ENCODE results near the gene MSI2.

MSI2 gene

DNA sequence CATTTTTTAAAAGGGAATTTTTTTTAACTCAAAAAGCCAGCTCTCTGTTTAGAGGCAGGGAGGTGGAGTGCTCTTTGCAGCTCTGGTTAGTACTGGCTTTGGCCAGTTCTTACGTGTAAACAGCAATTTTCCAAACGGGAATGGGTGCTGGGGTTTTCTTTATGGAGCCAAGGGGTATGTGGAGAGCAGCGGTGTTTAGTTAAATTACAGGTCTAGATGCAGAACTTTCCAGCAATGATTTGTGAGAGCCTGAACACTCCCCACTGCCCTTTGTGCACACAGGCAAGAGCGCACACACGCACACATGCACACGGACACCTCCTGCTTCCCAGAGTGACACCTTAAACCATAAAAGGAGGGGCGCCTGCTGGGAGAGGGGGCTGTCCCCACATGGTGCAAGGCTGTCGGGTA is 140.2 kb downstream of the MSI2 start:
- DNase-seq (ENCODE audit: low spot score), result no peak

DNA sequence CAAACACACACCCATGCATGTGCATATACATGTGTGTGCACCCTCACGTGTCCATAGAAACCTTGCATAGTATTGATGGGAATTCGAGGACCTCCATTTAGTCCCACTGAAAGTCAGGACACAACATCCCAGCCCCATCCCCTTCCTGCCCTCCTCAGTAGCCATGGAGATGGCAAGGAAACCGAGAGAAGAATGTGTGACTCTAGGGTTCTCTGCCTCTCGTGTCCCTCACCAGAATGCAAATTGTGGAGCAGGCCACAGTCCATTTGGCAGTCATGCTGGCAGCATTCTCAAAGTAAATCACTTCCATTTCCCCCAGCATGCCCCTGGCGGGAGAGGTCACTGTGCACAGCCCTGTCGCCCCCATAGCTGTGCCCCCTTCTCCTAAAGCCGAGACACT is 141.1 kb downstream of the MSI2 start:
- no peak for DNase-seq (ENCODE audit: low spot score)

DNA sequence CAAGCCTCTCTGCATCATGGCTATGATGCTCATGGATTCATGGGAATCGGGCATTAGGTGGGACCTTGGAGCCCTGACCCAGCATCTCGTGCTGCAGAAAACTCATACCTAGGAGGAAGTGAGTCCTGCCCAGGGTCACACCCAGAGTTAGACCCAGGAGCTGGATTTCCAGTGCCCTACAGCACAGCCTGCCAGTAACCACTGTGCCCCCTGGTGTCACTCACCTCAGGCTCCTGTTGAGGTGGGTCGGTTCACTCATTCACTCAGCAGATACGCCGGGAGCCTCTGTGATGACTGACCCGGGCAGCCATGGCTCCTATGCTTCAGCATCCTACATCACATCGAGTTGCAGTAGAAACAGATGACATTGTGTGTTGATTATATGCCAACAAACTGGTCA is 143.4 kb downstream of the MSI2 start:
- no peak for DNase-seq (ENCODE audit: low spot score)

DNA sequence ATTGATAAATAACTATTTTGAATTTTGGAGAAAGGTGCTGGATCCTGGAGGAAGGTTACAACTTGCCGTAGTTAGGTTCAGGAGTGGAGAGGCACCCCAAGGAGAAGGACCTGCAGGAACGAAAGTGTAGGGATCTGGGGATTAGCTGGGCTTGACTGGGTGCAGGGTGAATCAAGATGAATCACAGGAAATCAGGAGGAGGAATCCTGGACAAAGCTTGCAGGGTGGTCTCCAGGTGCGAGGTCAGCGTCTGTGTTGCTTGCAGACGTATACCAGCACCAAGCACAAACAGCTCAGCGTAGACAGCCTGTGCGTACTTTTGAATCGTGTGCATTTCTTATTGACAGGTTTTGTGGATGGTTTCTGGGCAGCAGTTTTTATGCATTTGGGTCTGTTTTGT is 144.3 kb downstream of the MSI2 start:
- no peak for DNase-seq (ENCODE audit: low spot score)

DNA sequence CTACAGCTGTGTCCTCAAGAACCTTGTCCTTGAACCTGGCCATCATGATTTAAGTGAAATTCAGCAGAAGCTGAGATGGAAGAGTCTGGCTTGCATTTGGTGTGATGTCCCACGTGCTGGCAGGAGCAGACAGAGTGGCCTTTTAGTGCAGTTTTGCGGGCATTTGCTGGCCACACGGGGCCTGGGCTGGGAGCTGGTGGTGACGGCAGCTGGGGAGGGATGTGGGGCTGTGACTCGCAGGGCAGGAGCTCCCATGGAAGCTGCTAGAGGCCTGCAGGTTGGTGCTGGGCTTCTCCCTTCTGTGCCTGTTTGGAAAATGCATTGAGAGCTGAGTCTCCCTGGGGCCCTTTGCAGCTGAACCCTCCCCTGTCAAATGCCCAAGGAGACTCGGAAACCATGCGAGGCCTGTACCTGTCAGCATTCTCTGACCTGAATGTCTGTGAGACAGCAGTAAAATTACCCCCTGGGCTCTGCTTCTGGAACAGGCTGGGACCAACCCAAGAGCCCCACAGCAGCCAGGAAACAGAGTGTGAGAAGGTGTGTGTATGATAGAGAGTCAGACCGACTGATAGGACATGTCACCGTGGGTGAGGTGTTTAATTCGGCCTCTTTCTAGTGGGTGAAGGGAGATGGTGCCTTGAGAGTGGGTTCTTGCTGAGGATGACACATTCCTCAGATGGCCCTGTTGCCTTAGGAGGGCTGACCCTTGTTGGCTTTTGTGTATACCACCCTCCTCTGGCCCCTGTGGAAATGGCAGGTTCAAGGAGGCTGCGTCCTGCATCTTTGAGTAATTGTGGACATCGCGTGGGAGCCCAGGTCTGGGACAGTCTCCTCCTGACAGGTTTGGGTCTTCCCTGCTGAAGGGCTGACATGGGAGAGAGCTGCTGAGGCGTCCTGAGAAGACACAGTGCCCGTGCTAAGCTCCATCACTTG is 145.5 kb downstream of the MSI2 start:
- DNase-seq (ENCODE audit: low spot score), result no peak

DNA sequence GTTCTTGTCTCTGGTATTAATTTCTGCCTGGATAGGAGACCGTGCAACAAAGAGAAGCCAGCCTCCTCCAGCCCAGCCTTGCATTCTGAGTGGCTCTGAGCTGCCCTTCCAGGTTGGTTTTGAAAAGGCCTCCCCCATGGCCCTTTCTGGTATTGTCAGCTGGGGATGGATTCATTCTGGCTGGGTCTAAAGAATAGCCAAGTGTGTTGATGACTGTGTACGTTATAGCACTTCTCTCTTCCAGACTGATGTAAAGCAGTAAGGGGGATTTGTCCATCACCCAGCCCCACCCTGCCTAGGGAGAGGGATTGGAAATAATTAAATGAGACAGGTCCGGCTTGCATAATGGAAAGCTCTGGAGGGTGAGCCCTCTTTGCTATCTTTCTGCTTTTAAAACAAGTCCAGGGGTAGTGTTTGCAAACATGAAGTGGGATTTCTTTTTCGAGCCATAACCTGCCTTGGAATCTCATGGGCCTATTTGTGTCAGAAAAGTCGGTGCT is 146.4 kb downstream of the MSI2 start:
- no peak for DNase-seq (ENCODE audit: low spot score)

DNA sequence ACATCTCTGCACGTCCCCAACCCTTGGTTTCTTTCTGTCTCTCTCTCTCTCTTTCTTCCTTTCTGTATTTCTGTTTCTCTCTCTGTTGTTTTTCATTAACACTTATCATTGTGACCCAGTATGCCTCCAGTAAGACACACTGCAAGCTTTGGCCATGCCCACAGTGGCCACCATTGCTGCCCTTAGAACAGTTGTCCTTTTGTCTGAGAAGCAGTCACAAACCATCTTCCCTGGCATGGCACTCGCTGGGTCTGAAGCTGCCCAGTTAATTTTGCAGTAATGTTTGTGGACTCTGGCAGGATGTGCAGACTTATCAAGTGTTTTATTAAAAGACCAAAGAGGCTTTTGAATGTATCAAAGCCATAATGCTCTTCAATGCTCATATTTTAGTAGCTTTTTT is 146.9 kb downstream of the MSI2 start:
- no peak for DNase-seq (ENCODE audit: low spot score)

DNA sequence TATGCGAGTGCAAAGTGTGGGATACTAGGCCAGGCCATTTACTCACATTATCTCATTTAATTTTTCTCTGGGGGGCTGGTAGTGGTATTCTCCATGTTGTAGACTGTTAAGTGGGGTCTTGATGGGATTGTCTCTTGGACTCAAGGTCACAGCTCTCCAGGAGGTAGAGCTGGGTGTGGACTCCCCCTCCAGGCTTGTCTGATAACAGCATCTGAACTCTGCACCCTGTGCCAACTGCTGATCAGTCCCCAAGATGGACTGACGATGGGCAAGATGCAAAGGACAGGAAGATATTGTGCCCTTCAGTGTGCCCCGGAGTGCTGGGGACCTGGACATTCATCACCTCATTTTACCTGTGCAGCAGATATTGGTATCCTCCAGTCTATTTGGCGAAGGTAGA is 147.8 kb downstream of the MSI2 start:
- DNase-seq (ENCODE audit: low spot score), result no peak

DNA sequence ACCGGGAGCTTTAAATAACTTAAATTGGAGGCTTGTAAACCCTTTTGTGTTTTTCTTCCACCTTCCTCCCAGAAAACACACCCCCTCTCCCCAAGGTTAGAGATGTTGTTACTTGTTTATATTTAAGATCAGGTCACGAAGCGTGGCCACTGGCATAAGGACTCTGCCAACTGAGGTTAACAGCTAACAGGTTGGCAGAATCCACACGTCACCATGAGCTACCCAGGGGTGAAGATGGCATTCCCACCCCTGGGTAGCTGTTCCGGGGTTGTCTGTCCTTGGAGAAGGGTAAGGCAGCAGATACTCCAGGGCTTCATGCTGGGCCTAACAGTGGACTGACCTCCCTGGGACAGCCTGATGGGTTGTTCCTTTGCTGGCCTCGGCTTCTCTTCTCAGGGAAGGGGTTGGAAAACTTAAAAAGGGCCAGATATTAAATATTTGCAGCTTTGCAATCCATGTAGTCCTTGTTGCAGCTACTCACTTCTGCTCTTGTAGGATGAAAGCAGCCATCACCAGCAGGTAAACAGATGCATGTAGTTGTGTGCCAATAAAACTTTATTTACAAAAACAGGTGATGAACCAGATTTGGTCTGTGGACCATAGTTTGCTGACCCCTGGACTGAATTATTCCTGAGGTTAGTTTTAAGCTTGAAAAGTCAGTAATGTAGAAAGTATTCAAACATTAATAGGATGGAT is 148.6 kb downstream of the MSI2 start:
- no peak for DNase-seq (ENCODE audit: low spot score)

DNA sequence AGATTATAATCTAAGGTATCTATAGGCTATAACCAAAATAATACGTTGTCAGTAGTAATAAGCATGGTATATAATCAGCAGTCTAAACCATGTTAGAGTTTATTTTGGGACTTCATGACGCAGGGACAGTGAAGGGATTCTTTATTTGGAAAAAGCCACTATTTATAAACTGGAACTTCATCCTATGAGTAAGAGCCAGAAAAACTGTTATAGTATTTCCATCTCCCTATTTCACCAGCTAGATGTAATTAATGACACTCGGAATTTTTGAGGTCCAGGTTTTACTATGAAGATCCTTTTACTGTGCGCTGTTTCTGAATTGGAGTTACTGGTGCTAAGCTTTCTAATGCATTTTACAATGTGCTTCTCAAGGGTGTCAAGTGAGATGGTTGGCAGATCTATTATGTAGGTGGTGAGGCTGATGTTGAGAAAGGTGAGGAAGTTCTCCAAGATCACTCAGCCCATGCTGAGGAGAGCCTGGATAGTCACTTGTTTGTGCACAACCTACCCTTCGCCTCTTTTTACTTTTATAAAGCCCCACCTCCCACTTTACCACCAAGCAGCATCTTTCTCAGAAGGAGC is 149.3 kb downstream of the MSI2 start:
- no peak for DNase-seq (ENCODE audit: low spot score)

DNA sequence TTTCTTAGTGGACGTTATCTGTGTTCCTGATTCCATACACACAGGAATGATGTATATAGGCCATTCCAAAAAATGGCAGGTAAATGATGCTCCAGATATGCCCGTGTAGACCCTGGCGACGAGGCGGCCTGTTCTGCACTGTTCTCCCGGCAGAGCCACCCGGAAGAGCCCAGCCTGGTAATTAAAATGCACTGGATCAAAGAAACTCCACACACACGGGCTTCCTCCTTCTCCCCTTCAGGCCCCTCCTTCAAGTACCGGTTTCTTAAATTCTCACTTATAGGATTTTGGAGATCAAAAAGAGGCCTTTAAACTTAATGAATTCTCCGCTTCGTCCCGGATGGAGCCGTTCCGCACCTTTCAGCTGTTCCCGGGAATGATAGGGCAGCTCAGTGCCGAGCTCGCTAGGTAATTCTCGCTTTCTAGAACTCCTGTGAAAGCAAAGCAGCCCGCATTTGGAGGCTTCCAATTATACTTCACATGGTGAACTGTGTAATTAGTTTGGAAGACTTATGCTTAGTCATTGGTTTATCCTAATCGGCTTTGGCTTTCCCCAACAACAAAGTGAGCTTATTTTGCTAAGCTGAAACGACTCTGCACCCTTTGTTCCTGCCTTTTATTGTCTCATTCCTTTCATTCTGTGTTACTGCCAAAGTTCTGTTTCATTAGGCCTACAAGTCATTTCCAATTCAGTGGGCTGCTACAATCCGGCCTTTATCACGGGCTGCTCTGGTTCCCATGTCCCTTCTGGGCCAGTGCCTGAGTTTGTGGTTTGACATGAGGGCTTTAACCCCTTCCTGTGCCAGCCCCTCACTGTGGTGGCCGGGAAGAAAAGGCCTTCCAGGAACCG is 150.0 kb downstream of the MSI2 start:
- DNase-seq (ENCODE audit: low spot score), result no peak

DNA sequence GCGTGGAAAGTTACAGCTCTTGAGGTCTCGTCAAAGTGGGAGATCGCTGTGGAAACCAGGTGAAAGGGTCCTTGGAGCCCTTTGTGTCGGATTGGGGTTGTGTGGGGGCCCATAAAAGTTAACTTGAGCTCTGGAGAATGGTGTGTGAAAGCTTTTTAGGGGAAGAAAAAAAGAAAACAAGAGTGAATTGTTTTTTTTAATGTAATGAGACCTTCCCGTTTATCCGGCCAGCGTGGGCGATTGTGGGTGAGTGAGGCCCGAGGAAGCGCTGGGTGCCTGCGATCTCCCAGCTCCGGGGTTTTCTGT is 150.6 kb downstream of the MSI2 start:
- no peak for DNase-seq (ENCODE audit: low spot score)

DNA sequence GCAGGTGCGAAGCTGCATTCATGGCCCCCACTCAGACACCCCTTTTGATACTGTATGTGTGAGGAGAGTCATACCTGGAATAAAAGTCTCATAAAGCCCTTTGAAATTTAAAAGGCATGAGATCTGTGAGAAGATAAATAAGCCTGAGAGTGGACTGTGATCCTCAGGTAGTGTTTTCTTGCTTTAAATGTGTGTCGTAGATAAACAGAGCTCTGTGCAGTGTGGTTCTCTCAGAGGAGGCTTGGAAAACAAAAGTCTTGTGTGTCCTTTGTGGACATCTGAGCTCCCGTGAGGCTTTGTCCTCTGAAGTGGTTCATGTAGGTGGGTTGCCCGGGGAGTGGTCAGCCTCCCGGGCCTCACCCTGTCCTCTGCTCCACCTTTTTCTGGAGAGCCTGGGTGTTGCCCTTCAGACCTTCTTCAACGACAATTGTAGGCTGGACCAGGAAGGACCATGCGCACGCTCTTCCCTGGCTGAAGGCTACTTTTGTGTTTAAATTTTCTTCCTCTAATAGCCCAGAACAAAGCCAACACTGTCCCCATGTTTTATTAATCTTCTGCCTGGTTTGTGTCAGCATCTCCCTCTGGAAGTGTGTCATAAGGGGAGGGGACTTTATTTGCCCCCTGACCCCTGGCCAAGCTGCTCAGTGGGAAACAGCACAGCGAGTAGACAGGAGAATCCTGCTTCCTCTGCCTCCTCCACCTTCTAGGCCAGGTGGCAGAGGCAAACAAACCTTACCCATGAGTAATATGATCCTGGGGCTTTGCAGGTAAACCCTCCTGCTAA is 151.2 kb downstream of the MSI2 start:
- no peak for DNase-seq (ENCODE audit: low spot score)

DNA sequence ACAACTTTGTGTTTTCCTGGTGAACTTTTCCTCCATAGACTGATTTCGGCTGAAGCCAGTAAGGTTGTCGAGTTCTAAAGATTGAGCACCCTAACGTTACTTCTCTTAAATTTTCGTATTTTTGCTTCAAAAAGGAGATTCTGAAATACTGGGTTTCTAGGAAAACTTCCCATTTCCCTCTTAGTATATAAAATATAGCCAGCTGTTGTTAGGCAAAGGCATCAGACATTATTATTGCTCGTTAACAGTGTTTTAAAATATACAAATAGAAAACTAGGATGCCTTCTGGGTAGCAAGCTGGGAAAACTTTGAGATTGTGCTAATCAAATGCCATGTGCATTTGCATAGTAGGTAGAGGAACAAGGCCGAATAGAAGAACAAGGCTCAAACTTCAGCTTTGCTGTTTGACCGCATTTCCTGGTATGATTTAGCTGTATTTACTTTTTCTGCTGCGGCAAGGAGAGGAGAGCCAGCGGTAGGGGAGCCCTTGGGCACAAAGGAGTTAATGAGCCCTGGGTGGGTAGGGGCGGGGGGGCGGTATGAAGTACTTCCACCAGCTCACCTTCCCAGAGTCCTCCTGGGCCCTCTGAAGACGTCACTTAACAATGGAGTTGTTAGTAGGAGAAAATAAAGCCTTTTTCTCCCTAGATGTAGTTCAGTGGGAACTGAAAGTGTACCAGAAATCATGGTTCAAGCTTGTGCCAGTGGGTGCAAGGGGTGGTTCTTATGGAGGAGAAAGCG is 151.9 kb downstream of the MSI2 start:
- DNase-seq (ENCODE audit: low spot score), result no peak

DNA sequence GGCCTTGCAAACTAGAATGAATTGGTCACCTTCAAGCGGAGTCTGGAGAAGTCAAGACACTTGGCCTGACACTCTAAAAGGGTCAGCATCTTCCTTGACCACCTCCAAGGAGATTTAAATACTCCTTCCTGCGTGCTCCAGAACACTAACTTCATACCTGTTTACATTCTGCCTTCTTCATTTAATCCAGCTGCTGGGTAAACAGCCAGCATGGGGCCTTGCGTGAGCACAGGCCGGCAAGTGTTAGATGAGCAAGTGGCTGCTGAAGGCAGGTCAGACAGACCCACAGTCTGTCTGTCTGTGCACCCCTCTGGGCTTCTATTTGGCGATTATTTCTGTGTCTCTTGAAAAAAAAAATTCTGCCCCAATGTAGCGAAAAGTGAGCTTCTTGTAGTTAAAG is 153.8 kb downstream of the MSI2 start:
- no peak for DNase-seq (ENCODE audit: low spot score)

DNA sequence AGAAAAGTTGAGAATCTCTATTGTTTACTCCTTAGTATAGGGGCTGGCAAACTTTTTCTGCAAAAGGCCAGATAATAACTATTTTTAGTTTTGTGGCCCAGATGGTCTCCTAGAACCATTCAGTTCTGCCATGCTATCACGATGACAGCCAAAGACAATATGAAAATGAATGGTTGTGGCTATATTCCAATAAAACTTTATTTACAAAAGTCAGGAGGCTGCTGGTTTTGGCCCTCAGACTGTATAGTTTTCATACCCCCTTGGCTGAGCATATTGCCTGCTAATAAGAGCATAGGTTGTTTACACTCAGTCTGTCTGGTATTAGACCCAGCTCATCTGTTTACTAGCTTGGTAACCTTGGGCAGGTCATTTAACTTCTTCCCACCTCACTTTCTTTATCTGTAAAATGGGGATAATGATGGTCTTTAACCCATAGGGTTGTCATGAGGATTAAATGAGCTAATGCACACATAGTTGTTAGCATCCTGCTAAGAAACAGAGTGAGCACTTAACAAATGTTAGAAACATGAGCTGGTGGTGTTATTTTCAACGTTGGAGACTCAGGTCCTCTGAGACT is 156.3 kb downstream of the MSI2 start:
- no peak for DNase-seq (ENCODE audit: low spot score)

DNA sequence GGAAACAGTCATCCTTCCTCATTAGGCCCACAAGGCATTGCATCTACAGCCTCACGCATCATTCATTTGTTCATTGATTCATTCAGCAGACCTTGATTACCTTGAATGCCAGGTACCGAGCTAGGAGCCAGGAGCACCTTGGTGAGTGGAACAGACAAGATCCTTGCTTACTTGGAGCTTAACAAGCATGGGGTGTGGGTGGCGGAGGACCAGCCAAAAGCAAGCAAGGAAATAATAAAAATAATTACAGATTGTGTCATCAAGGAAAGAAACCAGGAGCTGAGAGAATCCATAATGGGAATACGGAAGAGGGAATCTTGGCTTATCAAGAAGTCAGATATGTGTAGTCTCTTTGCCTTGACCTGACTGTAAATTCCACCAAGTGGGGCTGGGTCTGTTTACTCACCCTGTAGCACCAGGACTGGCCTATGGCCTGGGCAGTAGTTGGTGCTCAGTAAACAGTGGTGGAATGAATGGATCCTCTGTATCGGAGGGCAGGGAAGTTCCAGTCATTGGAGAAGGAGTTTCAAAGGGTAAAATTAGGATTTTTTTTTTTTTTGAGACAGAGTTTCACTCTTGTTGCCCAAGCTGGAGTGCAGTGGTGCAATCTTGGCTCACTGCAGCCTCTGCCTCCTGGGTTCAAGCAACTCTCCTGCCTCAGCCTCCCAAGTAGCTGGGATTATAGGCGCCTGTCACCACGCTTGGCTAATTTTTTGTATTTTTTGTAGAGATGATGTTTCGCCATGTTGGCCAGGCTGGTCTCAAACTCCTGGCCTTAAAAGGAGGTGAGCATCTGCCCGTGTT is 157.7 kb downstream of the MSI2 start:
- no peak for DNase-seq (ENCODE audit: low spot score)

DNA sequence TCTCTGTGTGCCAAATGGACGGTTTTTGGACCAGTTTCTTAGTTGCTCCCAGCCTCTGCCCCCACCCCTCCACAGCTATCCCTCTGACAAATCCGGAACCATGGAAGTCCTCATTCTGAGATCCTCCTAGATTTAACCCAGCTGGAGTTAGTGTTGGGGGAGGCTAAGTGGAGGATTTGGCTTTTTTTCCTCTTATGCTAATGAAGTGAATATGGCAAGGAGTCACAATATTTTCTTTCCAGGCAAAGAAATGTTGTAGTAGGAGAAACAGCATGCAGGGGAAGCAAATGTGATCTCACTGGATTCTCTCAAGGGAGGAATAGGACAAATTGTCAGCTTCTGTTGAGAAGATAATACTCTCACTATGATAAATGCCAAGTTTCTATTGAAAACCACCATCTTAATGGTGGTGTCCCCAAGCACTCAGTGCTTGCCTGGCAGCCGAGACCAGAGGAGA is 159.5 kb downstream of the MSI2 start:
- DNase-seq (ENCODE audit: low spot score), result no peak

DNA sequence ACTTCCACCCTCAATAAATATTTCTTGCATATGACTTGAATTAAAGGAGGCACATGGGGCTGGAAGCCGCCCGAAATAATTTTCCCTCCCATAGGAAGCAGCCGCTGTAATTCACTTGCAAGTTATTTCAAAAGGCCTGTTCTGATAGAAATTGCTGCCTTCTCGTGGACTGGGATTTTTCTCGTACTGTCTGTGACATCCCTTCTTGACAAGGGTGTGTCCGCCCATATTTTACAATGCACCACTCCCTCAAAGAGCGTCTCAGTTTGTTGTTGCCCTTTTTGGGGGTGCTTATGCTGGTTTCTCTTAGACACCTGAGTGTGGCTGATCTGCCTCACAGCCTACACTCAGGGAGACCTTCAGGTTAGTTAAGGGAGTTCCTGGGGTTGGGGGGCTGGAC is 160.0 kb downstream of the MSI2 start:
- no peak for DNase-seq (ENCODE audit: low spot score)
